HS-5 (cell line): Measurements from ENCODE around the gene WSB2.
"Not testable (repeated sequence)": the region's sequence is repeated elsewhere in the genome, so short reads cannot be mapped to it uniquely, and the experiment has no call there.

ENCODE experiments used
- DNase-seq: peaks from one replicate; pipeline ENCODE4 v3.0.0-alpha.2; 2012; ENCODE audit warnings: low read depth

Gene WSB2

GRCh38 chr12:118061011-118061872 is at the start of gene WSB2:
WSB2 (minus strand) TSS chr12:118061179; CDS start chr12:118061048, 131 bp downstream.
- DNase-seq = no peak

GRCh38 chr12:118109088-118109487 is 48.1 kb upstream of the WSB2 start:
- no peak for DNase-seq

GRCh38 chr12:118107694-118108093 is 46.7 kb upstream of the WSB2 start:
- DNase-seq = no peak

GRCh38 chr12:118107011-118107410 is 46.0 kb upstream of the WSB2 start:
- no peak for DNase-seq

GRCh38 chr12:118103601-118104382 is 42.8 kb upstream of the WSB2 start, which contains the start of gene VSIG10:
VSIG10 (minus strand) TSS chr12:118104011; CDS start chr12:118103671, 340 bp downstream.
- no peak for DNase-seq

GRCh38 chr12:118103201-118103600 is 42.2 kb upstream of the WSB2 start:
- DNase-seq = no peak

- no peak for DNase-seq
Observed at GRCh38 chr12:118102609-118103008, 41.6 kb upstream of the WSB2 start.

GRCh38 chr12:118102070-118102469 is 41.1 kb upstream of the WSB2 start:
- DNase-seq = no peak

GRCh38 chr12:118101051-118101450 is 40.1 kb upstream of the WSB2 start:
- no peak for DNase-seq

- DNase-seq = no peak
Observed at GRCh38 chr12:118098911-118099671, 38.1 kb upstream of the WSB2 start.

- no peak for DNase-seq
Observed at GRCh38 chr12:118098401-118098800, 37.4 kb upstream of the WSB2 start.

GRCh38 chr12:118094039-118094438 is 33.1 kb upstream of the WSB2 start:
- DNase-seq = no peak

- DNase-seq = no peak
Observed at GRCh38 chr12:118089782-118090181, 28.8 kb upstream of the WSB2 start.

GRCh38 chr12:118082161-118082560 is 21.2 kb upstream of the WSB2 start:
- no peak for DNase-seq

- DNase-seq = not testable (repeated sequence)
Observed at GRCh38 chr12:118081521-118081920, 20.5 kb upstream of the WSB2 start.

GRCh38 chr12:118073768-118074167 is 12.8 kb upstream of the WSB2 start:
- no peak for DNase-seq

- DNase-seq = no peak
Observed at GRCh38 chr12:118070650-118071049, 9.7 kb upstream of the WSB2 start.

GRCh38 chr12:118068445-118068844 is 7.5 kb upstream of the WSB2 start:
- no peak for DNase-seq

GRCh38 chr12:118065380-118065779 is 4.4 kb upstream of the WSB2 start:
- DNase-seq = no peak

GRCh38 chr12:118064608-118065007 is 3.6 kb upstream of the WSB2 start:
- DNase-seq = no peak

- DNase-seq = no peak
Observed at GRCh38 chr12:118063576-118064391, 2.8 kb upstream of the WSB2 start.
